Effector memory CD4-positive, alpha-beta T cell (primary cell): ENCODE data around the gene CASTOR1.

Experiments used
- DNase-seq, 3 donors: peaks; one replicate each; pipeline ENCODE4 v3.0.0-alpha.2; 2020
- H3K27ac ChIP-seq: 2 replicates; pipeline ENCODE4 v1.7.0; 2013; ENCODE audit warnings: mild to moderate bottlenecking, low read length, moderate library complexity; ENCODE audit not compliant: insufficient read depth, poor library complexity, severe bottlenecking
- H3K27me3 ChIP-seq: replicated peaks from 2 replicates; pipeline ENCODE4 v1.7.0; 2013; ENCODE audit warnings: mild to moderate bottlenecking, low read length; ENCODE audit not compliant: insufficient read depth, control insufficient read depth, poor library complexity, severe bottlenecking
- H3K36me3 ChIP-seq: 2 replicates; pipeline ENCODE4 v1.7.0; 2013; ENCODE audit warnings: mild to moderate bottlenecking, low read length, moderate library complexity; ENCODE audit not compliant: control insufficient read depth, insufficient read depth
- H3K4me1 ChIP-seq: 2 replicates; pipeline ENCODE4 v1.7.0; 2013; ENCODE audit warnings: low read length, mild to moderate bottlenecking; ENCODE audit not compliant: control insufficient read depth, insufficient read depth, poor library complexity, severe bottlenecking
- H3K4me3 ChIP-seq: 2 replicates; pipeline ENCODE4 v1.7.0; 2013; ENCODE audit warnings: low read length, low read depth, mild to moderate bottlenecking; ENCODE audit not compliant: insufficient read depth, poor library complexity, severe bottlenecking
- H3K9me3 ChIP-seq: 2 replicates; pipeline ENCODE4 v1.7.0; 2013; ENCODE audit warnings: mild to moderate bottlenecking, low read length, moderate library complexity; ENCODE audit not compliant: control insufficient read depth

The CASTOR1 gene

DNA sequence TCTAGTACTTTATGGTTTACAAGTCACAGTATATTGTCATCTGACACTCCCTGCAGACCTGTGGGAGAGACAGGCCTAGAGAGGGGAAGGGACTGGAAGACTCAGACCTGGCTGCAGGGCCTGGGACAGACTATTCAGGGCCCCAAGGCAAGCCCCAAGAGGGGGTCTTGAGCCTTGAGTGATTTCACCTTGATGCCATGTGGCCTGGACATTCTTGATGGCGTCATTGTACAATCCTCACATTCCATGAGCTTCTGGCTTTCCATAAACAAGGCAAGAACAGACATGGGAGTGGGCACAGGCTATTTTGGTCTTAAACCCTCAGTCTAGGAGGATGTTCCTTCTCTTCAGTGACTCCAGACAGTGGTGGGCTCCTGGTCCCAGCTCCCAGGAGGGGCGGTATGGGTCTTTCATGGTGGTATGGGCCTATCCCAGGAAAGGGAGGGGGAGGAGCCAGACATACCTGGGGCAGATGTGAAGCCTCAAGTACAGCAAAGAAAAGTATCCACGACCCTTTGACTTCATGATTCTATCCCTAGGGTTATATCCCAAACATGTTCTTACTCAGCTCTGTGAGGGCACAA lies 39.3 kb upstream of the CASTOR1 start:
- H3K4me3 ChIP-seq, result no peak overlapping the region
- H3K27me3 ChIP-seq, result no peaks in the 10 kb centered on the region

GRCh38 chr22:30327864-30328345 lies 38.6 kb upstream of the CASTOR1 start:
- DNase-seq, result no peak
- Histone ChIP-seq H3K27me3 (no peaks in the 10 kb centered on the region), H3K36me3 (peaks cover 8% of the 10 kb centered on the region), H3K9me3 (no peaks in the 10 kb centered on the region), H3K4me3 (no peak overlapping the region), H3K27ac (peak overlapping the region; percentile 83), H3K4me1 (peaks cover 37% of the 10 kb centered on the region)

More for the DNA sequence above, 39.3 kb upstream of the CASTOR1 start:
- Histone ChIP-seq H3K4me1 (peaks cover 32% of the 10 kb centered on the region), H3K27ac (no peak overlapping the region), H3K36me3 (peaks cover 14% of the 10 kb centered on the region), H3K9me3 (no peaks in the 10 kb centered on the region)
- no peak for DNase-seq

DNA sequence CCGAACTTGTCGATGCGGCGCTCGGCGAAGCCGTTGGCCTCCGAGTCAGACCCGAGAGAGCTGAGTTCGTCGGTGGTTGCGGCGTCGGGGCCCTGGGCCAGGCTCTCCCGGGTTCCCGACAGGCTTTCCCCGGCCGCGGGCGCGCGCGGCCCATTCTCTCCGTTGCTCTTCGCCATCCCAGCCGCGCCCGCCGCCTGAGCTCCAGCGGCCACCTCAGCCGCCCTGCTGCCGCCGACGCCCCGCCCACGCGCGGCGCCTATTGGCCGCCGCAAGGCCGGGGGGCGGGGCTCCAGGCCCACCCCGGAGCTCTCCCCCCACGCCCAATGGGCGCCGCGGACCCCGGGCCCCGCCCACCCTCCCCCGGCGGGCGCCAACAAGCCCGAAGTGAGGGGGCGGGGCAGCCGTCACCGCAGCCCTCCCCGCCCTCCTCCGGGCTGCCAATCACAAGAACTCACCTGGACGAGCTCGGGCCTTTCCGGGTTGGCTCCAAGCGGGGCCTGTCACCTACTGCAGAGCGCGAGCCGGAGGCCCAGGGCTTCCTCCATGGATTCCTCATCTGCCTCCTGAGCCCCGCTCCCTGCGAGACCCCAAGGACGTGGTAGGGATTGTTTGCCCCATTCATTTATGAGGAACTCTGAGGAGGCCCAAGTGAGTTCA lies 37.5 kb upstream of the CASTOR1 start, which contains the start of gene TBC1D10A:
Gene TBC1D10A, minus strand, starts transcription at position 236 of the 657 bp plus-strand sequence. Its CDS starts 60 bp downstream, at position 176.
- Histone ChIP-seq H3K4me3 (peak within 1 kb of the TSS; percentile 95), H3K27me3 (no peaks in the 10 kb centered on the region), H3K9me3 (no peaks in the 10 kb centered on the region), H3K4me1 (peaks cover 44% of the 10 kb centered on the region), H3K27ac (peak within 1 kb of the TSS; percentile 83), H3K36me3 (no peaks in the 10 kb centered on the region)
- DNase-seq, result peak; percentile 91 to 93 (median 92)

GRCh38 chr22:30326255-30326705 lies 37.0 kb upstream of the CASTOR1 start:
- DNase-seq, result no peak
- Histone ChIP-seq H3K9me3 (no peaks in the 10 kb centered on the region), H3K27me3 (no peaks in the 10 kb centered on the region), H3K27ac (peak overlapping the region; percentile 73), H3K4me1 (peaks cover 50% of the 10 kb centered on the region), H3K36me3 (no peaks in the 10 kb centered on the region), H3K4me3 (peak overlapping the region; percentile 95)

DNA sequence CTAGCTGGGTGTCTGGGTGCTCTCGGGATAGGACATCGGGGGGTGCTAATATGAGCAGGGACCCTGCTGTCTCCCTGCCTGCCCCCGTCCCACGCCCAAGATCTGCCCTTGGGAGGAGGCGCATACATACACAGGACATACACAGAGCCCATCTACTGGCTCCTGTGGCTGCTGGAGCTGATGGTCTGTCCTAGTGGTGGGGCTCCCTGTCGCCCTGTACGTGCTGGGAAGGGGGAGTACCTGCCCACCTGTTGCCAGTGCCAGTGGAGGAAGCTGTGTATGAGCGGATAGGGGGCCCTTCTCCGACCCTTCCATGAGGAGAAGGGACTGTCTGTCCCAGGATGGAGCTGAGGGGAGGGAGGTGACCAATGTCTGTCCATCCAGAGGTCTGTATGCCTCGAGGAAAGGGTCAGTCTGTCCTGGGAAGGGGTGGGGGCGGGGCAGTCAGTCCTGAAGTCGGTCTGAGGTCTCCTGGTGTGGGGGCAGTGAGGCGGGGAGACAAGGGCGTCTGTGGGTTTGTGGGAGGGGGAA lies 36.5 kb upstream of the CASTOR1 start:
- Histone ChIP-seq H3K36me3 (no peaks in the 10 kb centered on the region), H3K4me3 (peak overlapping the region; percentile 95), H3K27ac (peak overlapping the region; percentile 73), H3K9me3 (no peaks in the 10 kb centered on the region), H3K27me3 (no peaks in the 10 kb centered on the region), H3K4me1 (peaks cover 53% of the 10 kb centered on the region)
- no peak for DNase-seq

DNA sequence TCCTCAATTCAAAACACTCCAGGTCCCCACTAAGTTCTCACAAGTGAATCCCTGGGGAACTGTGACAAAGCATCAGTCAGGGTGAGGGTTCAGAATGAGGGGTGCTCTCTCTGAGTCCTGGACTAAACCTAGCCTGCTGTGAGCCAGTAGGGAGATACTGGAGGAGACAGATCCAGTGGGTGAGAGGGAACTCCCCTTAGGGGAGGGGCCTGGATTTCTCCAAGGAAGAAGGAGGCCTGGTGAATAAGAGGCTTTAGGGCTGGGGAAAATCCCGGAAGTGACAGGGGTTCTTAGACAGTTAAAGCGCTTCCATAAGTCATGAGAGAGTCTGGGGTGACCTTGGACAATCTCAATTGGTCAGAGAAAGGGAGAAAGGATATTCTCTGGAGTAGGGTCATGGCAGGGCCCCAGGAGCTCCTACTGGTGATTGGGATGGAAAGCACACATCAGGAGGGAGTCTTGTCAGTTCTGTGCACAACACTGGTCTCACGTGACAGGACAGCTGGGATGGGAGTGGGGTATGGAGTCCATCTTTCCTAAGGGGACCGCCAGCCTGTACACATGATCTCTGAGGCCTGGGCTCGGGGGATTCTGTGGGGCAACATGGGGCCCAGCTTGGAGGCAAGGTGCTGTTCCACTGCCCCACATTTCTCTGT lies 35.9 kb upstream of the CASTOR1 start:
- H3K27ac ChIP-seq, result peak overlapping the region; percentile 73
- no peak for DNase-seq
- peaks cover 56% of the 10 kb centered on the region for H3K4me1 ChIP-seq

DNA sequence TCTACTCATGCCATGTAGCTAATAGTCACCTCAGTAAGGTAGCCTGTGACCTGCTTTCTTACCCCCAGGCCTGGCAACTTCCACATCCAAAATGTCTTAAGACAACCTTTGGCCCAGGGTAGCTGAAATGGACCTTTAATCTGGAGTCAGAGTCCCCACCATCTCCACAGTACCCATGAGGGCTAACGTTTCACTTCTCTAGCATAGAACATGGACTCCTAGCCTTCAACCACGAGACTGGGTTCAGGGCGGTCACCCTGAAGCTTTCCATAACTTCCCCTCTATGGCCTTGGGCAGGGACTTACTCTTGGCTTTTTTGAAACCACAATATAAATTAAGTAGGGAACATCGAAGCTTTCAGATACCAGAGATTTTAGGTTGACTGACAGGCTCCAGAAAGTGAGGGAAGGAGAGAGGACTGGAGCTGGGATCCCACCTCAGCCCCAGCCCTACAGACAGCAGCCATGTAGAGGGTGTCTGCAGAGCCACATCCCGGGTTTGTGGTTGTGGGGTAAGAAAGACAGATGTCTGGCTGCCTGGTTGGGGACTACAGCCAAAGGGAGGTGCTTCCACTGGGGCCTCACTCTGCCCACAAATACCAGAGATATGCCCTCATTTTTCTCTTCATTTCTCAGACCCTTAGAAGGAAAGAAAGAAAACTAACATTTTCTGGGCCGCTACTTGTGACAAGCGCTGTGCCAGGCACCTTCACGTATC lies 34.9 kb upstream of the CASTOR1 start:
- DNase-seq, result peak in 1 of 3 donors; percentile 19
- Histone ChIP-seq H3K9me3 (no peaks in the 10 kb centered on the region), H3K4me3 (peak overlapping the region; percentile 95), H3K27me3 (no peaks in the 10 kb centered on the region), H3K4me1 (peaks cover 64% of the 10 kb centered on the region), H3K36me3 (peaks cover 2% of the 10 kb centered on the region), H3K27ac (peak overlapping the region; percentile 73)

More for the DNA sequence above, 35.9 kb upstream of the CASTOR1 start:
- H3K4me3 ChIP-seq, result peak overlapping the region; percentile 95
- H3K27me3 ChIP-seq, result no peaks in the 10 kb centered on the region
- no peaks in the 10 kb centered on the region for H3K9me3 ChIP-seq
- no peaks in the 10 kb centered on the region for H3K36me3 ChIP-seq

DNA sequence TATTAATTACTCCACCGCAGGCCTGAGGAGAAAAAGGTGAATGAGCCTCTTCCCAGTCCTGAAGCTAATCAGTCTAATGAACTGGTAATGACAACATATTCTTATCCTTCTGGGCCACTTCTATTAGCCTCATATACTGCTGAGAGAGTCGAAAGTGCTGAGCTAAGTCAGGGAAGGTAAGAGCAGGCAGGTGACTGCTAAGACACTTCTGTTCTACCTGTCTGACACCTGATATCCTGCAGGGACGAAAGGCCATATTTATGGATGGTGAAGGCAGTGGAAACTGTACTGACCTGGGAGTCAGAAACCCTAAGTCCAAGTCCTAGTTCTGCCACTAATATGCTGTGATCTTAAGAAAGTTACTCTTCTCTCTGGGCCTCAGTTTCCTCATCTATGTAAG lies 33.9 kb upstream of the CASTOR1 start:
- Histone ChIP-seq H3K4me3 (no peak overlapping the region), H3K27ac (no peak overlapping the region), H3K9me3 (no peaks in the 10 kb centered on the region), H3K27me3 (no peaks in the 10 kb centered on the region), H3K4me1 (peaks cover 72% of the 10 kb centered on the region), H3K36me3 (peaks cover 3% of the 10 kb centered on the region)
- no peak for DNase-seq

DNA sequence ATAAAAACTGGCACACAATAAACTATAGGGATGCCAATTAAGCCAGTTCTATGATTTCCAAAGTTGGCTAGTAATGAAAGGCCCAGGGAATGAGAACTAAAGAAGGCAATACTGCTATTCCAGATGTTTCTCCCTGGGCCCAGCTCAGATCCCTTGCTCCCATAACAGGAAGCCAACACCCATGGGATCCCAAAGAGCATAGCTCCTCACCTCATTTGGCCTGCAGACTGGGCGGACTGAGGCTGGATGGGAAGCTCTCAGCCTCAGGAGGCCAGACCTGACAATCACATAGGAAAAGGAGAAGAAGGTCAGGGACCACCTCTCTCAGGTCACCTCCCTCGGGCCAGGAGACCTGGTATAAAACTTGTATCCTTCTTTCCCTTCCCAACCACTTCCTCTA lies 32.2 kb upstream of the CASTOR1 start:
- no peaks in the 10 kb centered on the region for H3K27me3 ChIP-seq
- H3K27ac ChIP-seq, result peak overlapping the region; percentile 20
- no peaks in the 10 kb centered on the region for H3K9me3 ChIP-seq
- H3K4me3 ChIP-seq, result no peak overlapping the region
- H3K4me1 ChIP-seq, result peaks cover 72% of the 10 kb centered on the region
- no peak for DNase-seq
- peaks cover 3% of the 10 kb centered on the region for H3K36me3 ChIP-seq
